Measurements from ENCODE around the gene MYO3B. TPM values are rescaled to one million over a fixed set of nuclear protein-coding genes. Genes with fewer than 3 reads are reported as not detected.

The MYO3B gene
- total RNA-seq, 2 donors from 2014 or later, result 0.05 to 0.32 TPM

- Histone ChIP-seq H3K36me3 (no peaks in the 10 kb centered on the region), H3K4me1 (no peaks in the 10 kb centered on the region), H3K27me3 (no peaks in the 10 kb centered on the region), H3K27ac (no peak overlapping the region), H3K4me3 (no peak overlapping the region), H3K9me3 (no peaks in the 10 kb centered on the region), H3K9ac (ENCODE audit: low read depth in 2 of 2, low read length in 2 of 2) (no peak overlapping the region)
- peak; percentile 61 for DNase-seq
- intact Hi-C loops (cut with DNase I), result loop anchor here (5.0 to 10.0 kb wide), 2 partner anchors 127 to 451 kb away; no protein-coding TSS in a partner anchor
- peak; percentile 62 for TF ChIP-seq CTCF (IDR thresholded peaks at IDR 0.05)
These were observed 183.4 kb downstream of the MYO3B start for GRCh38 chr2:170361090-170361936.

- Histone ChIP-seq H3K36me3 (no peaks in the 10 kb centered on the region), H3K9ac (ENCODE audit: low read depth in 2 of 2, low read length in 2 of 2) (no peak overlapping the region), H3K27ac (no peak overlapping the region), H3K27me3 (no peaks in the 10 kb centered on the region), H3K4me1 (no peaks in the 10 kb centered on the region), H3K4me3 (no peak overlapping the region), H3K9me3 (no peaks in the 10 kb centered on the region)
- no peak for TF ChIP-seq CTCF (IDR thresholded peaks at IDR 0.05)
- intact Hi-C loops (cut with DNase I), result loop anchor here (5.0 to 10.0 kb wide), 2 partner anchors 128 to 450 kb away; no protein-coding TSS in a partner anchor
- DNase-seq, result no peak
These were observed 184.4 kb downstream of the MYO3B start for GRCh38 chr2:170362313-170362870.

- DNase-seq, result no peak
- Histone ChIP-seq H3K4me1 (no peaks in the 10 kb centered on the region), H3K27ac (no peak overlapping the region), H3K9ac (ENCODE audit: low read depth in 2 of 2, low read length in 2 of 2) (no peak overlapping the region), H3K4me3 (no peak overlapping the region), H3K27me3 (no peaks in the 10 kb centered on the region), H3K36me3 (no peaks in the 10 kb centered on the region), H3K9me3 (no peaks in the 10 kb centered on the region)
- TF ChIP-seq CTCF (IDR thresholded peaks at IDR 0.05), result no peak
- intact Hi-C loops (cut with DNase I), result loop anchor here (5.0 to 10.0 kb wide), 2 partner anchors 128 to 449 kb away; no protein-coding TSS in a partner anchor
These were observed 185.1 kb downstream of the MYO3B start for GRCh38 chr2:170362871-170363631.

- intact Hi-C loops (cut with DNase I), result loop anchor here (10.0 kb wide), 1 partner anchor 130 kb away; no protein-coding TSS in a partner anchor
- Histone ChIP-seq H3K36me3 (no peaks in the 10 kb centered on the region), H3K27ac (no peak overlapping the region), H3K4me3 (no peak overlapping the region), H3K4me1 (no peaks in the 10 kb centered on the region), H3K9ac (ENCODE audit: low read depth in 2 of 2, low read length in 2 of 2) (no peak overlapping the region), H3K9me3 (no peaks in the 10 kb centered on the region), H3K27me3 (peaks cover 5% of the 10 kb centered on the region)
- TF ChIP-seq CTCF (IDR thresholded peaks at IDR 0.05), result no peak
- no peak for DNase-seq
These were observed 187.1 kb downstream of the MYO3B start for GRCh38 chr2:170365003-170365402.

GRCh38 chr2:170365686-170366085, 187.7 kb downstream of the MYO3B start:
- Histone ChIP-seq H3K36me3 (no peaks in the 10 kb centered on the region), H3K9me3 (no peaks in the 10 kb centered on the region), H3K27ac (no peak overlapping the region), H3K4me3 (no peak overlapping the region), H3K4me1 (no peaks in the 10 kb centered on the region), H3K9ac (ENCODE audit: low read depth in 2 of 2, low read length in 2 of 2) (no peak overlapping the region), H3K27me3 (peaks cover 5% of the 10 kb centered on the region)
- TF ChIP-seq CTCF (IDR thresholded peaks at IDR 0.05), result no peak
- intact Hi-C loops (cut with DNase I), result loop anchor here (10.0 kb wide), 1 partner anchor 131 kb away; no protein-coding TSS in a partner anchor
- DNase-seq, result no peak

Measured in colonic mucosa (tissue), 4 donors.